ENCODE data around the gene CD36.

Gene CD36

GRCh38 chr7:80640846-80641245, 2.4 kb downstream of the CD36 start:
- no peak for ATAC-seq
- no peak for TF ChIP-seq OSR1 (CRISPR knock-in tag; IDR thresholded peaks at IDR 0.05)
- no peak for TF ChIP-seq ZNF565 (CRISPR knock-in tag; conservative IDR thresholded peaks at IDR 0.05; ENCODE audit: low read depth)
- no peak for TF ChIP-seq ZNF8 (CRISPR knock-in tag; IDR thresholded peaks at IDR 0.05)
- no peak for TF ChIP-seq TSHZ2 (CRISPR knock-in tag; IDR thresholded peaks at IDR 0.05)
- TF ChIP-seq TCF4 (CRISPR knock-in tag; IDR thresholded peaks at IDR 0.05; ENCODE audit: borderline replicate concordance) = no peak
- TF ChIP-seq PATZ1 (CRISPR knock-in tag; IDR thresholded peaks at IDR 0.05; ENCODE audit: borderline replicate concordance) = no peak
- no peak for TF ChIP-seq PPARA (CRISPR knock-in tag; IDR thresholded peaks at IDR 0.05; ENCODE audit: borderline replicate concordance)
- TF ChIP-seq ZNF70 (CRISPR knock-in tag; IDR thresholded peaks at IDR 0.05) = no peak

GRCh38 chr7:80641548-80641947, 3.1 kb downstream of the CD36 start:
- no peak for ATAC-seq
- TF ChIP-seq CSRNP3 (CRISPR knock-in tag; IDR thresholded peaks at IDR 0.05) (no peak), PPARA (CRISPR knock-in tag; IDR thresholded peaks at IDR 0.05; ENCODE audit: borderline replicate concordance) (no peak), POU6F1 (CRISPR knock-in tag; IDR thresholded peaks at IDR 0.05; ENCODE audit: borderline replicate concordance, low read depth) (no peak), ISL1 (CRISPR knock-in tag; IDR thresholded peaks at IDR 0.05) (no peak), CREB5 (CRISPR knock-in tag; IDR thresholded peaks at IDR 0.05; ENCODE audit: low read depth) (no peak), ZFP3 (CRISPR knock-in tag; IDR thresholded peaks at IDR 0.05) (no peak)

- no peak for TF ChIP-seq BACH2 (CRISPR knock-in tag; IDR thresholded peaks at IDR 0.05; ENCODE audit: borderline replicate concordance)
- TF ChIP-seq ZNF70 (CRISPR knock-in tag; IDR thresholded peaks at IDR 0.05) = no peak
- TF ChIP-seq ZNF8 (CRISPR knock-in tag; IDR thresholded peaks at IDR 0.05) = no peak
- no peak for TF ChIP-seq TSHZ2 (CRISPR knock-in tag; IDR thresholded peaks at IDR 0.05)
- TF ChIP-seq ZC3H10 (CRISPR knock-in tag; IDR thresholded peaks at IDR 0.05) = no peak
- TF ChIP-seq RARB (CRISPR knock-in tag; IDR thresholded peaks at IDR 0.05) = no peak
- TF ChIP-seq OSR1 (CRISPR knock-in tag; IDR thresholded peaks at IDR 0.05) = no peak
- no peak for TF ChIP-seq ESRRG (CRISPR knock-in tag; IDR thresholded peaks at IDR 0.05)
- no peak for TF ChIP-seq CSRNP3 (CRISPR knock-in tag; IDR thresholded peaks at IDR 0.05)
- TF ChIP-seq GLIS3 (CRISPR knock-in tag; IDR thresholded peaks at IDR 0.05) = no peak
- TF ChIP-seq POU6F1 (CRISPR knock-in tag; IDR thresholded peaks at IDR 0.05; ENCODE audit: borderline replicate concordance, low read depth) = no peak
- TF ChIP-seq PPARA (CRISPR knock-in tag; IDR thresholded peaks at IDR 0.05; ENCODE audit: borderline replicate concordance) = no peak
- TF ChIP-seq ZFP3 (CRISPR knock-in tag; IDR thresholded peaks at IDR 0.05) = no peak
- ATAC-seq = no peak
Measured at GRCh38 chr7:80642871-80643270, 4.4 kb downstream of the CD36 start.

All from SK-N-SH treated with all-trans-retinoic acid at 6 μM for 48 hours (cell line).